Upper lobe of right lung (tissue), 1 donor: Measurements from ENCODE around the gene GIMD1. TPM values are rescaled to one million over a fixed set of nuclear protein-coding genes. Genes with fewer than 3 reads are reported as not detected.

Experiments used
- ATAC-seq: fragments of 200-7000 bp; cut with Tn5 transposase; one replicate; pipeline ENCODE4 v1.9.1; 2020; ENCODE audit warnings: mild to moderate bottlenecking, moderate library complexity
- DNase-seq: peaks from one replicate; pipeline ENCODE4 v3.0.0-alpha.2; 2020
- H3K27ac ChIP-seq: fragments of 200-600 bp; one replicate; pipeline ENCODE4 v1.8.0; 2022
- H3K27me3 ChIP-seq: fragments of 200-600 bp; one replicate; pipeline ENCODE4 v1.8.0; 2022; ENCODE audit warnings: mild to moderate bottlenecking
- H3K36me3 ChIP-seq: fragments of 200-600 bp; one replicate; pipeline ENCODE4 v1.8.0; 2022
- H3K4me1 ChIP-seq: fragments of 200-600 bp; one replicate; pipeline ENCODE4 v1.8.0; 2022
- H3K4me3 ChIP-seq: fragments of 200-600 bp; one replicate; pipeline ENCODE4 v1.8.0; 2022; ENCODE audit warnings: mild to moderate bottlenecking
- H3K9me3 ChIP-seq: fragments of 200-600 bp; one replicate; pipeline ENCODE4 v1.8.0; 2022
- CTCF ChIP-seq: fragments of 200-600 bp; IDR thresholded peaks from one replicate; pipeline ENCODE4 v1.8.0; 2022; ENCODE audit warnings: antibody characterized with exemption
- intact Hi-C: fragments of 100-400 bp; cut with DNase I; formaldehyde crosslinking; loops from one replicate; pipeline ENCODE4 v1.11.0; 2022
- total RNA-seq: library from RNA; stranded (reverse); fragmentation: NEBNext Ultra II Directional; extraction: Animal tissue kit (Norgen Biotek cat#: 25700); gene quantifications from one replicate; pipeline ENCODE4 v1.2.1, GENCODE V29; 2021
- donor health status: DM: no; HTN: yes; CAD: no; lungs with severe emphysema.

GIMD1 gene
- total RNA-seq, 1 donor from 2014 or later = not detected

- Histone ChIP-seq H3K27ac (no peak overlapping the region), H3K4me1 (peaks cover 7% of the 10 kb centered on the region), H3K4me3 (no peak overlapping the region), H3K36me3 (no peaks in the 10 kb centered on the region), H3K9me3 (no peaks in the 10 kb centered on the region), H3K27me3 (no peaks in the 10 kb centered on the region)
- TF ChIP-seq CTCF = no peak
- intact Hi-C loops = no loop called here
- ATAC-seq (no peak), DNase-seq (no peak)
Observed at GRCh38 chr4:106362086-106362825, 6.3 kb downstream of the GIMD1 start.

GRCh38 chr4:106358899-106359298 lies 9.7 kb downstream of the GIMD1 start:
- Histone ChIP-seq H3K4me1 (no peaks in the 10 kb centered on the region), H3K27ac (no peak overlapping the region), H3K4me3 (no peak overlapping the region), H3K27me3 (no peaks in the 10 kb centered on the region), H3K9me3 (no peaks in the 10 kb centered on the region), H3K36me3 (no peaks in the 10 kb centered on the region)
- TF ChIP-seq CTCF = no peak
- intact Hi-C loops = no loop called here
- ATAC-seq = peak; percentile 45
- no peak for DNase-seq

- Histone ChIP-seq H3K4me3 (peak overlapping the region; percentile 4), H3K36me3 (peaks cover 10% of the 10 kb centered on the region), H3K27ac (no peak overlapping the region), H3K4me1 (no peaks in the 10 kb centered on the region), H3K9me3 (no peaks in the 10 kb centered on the region), H3K27me3 (no peaks in the 10 kb centered on the region)
- DNase-seq (no peak), ATAC-seq (no peak)
- no peak for TF ChIP-seq CTCF
- intact Hi-C loops = no loop called here
Observed at GRCh38 chr4:106355193-106355592, 13.4 kb downstream of the GIMD1 start.

- Histone ChIP-seq H3K27me3 (no peaks in the 10 kb centered on the region), H3K4me1 (no peaks in the 10 kb centered on the region), H3K9me3 (no peaks in the 10 kb centered on the region), H3K4me3 (no peak overlapping the region), H3K27ac (no peak overlapping the region), H3K36me3 (peaks cover 21% of the 10 kb centered on the region)
- TF ChIP-seq CTCF = no peak
- intact Hi-C loops = no loop called here
- ATAC-seq (no peak), DNase-seq (no peak)
Observed at GRCh38 chr4:106353786-106354185, 14.8 kb downstream of the GIMD1 start.

- no peak for TF ChIP-seq CTCF
- H3K36me3 ChIP-seq = peaks cover 38% of the 10 kb centered on the region
Observed at GRCh38 chr4:106351016-106351415, 17.6 kb downstream of the GIMD1 start.

More at GRCh38 chr4:106351016-106351415, 17.6 kb downstream of the GIMD1 start:
- H3K27me3 ChIP-seq = no peaks in the 10 kb centered on the region
- intact Hi-C loops = no loop called here
- ATAC-seq (no peak), DNase-seq (no peak)
- no peak overlapping the region for H3K4me3 ChIP-seq
- H3K9me3 ChIP-seq = no peaks in the 10 kb centered on the region
- H3K27ac ChIP-seq = no peak overlapping the region
- no peaks in the 10 kb centered on the region for H3K4me1 ChIP-seq
